K562 (cell line): ENCODE results near the gene MGST2. TPM values are rescaled to one million over a fixed set of nuclear protein-coding genes. Genes with fewer than 3 reads are reported as not detected.

Experiments used
- ATAC-seq: fragments of 200-7000 bp; cut with Tn5 transposase; 3 replicates; pipeline ENCODE4 v1.9.1; 2020; ENCODE audit warnings: moderate library complexity
- BruUV-seq: library from RNA; stranded (reverse); fragments of 400-500 nt; replicated peaks from 2 replicates; lab custom pipeline; 2021; lab: Mats Ljungman, UMichigan
- CTCF ChIA-PET: fragments of 300-600 bp; formaldehyde crosslinking; extraction: SDS; loops from one replicate; lab custom pipeline; 2021; ENCODE audit warnings: low intra/inter-chr PET ratio; lab: Yijun Ruan, JAX
- POLR2A ChIA-PET: fragments of 300-600, 350-650 bp; sonication (Branson Sonifier 250); formaldehyde crosslinking; extraction: SDS; loops from one replicate; lab custom pipeline; 2021; ENCODE audit warnings: antibody characterized with exemption, inconsistent platforms; lab: Yijun Ruan, JAX
- DNase-seq, 4 experiments: peaks; one replicate each; pipeline versions ENCODE4 v3.0.0 to v3.0.0-alpha.2; 2011 to 2018; ENCODE audit warnings: low spot score in 3 of 4, mixed read lengths in 3 of 4; ENCODE audit errors: extremely low read depth in 1 of 4
- FAIRE-seq: peaks from 2 replicates; lab custom pipeline; 2011; peaks lifted over from hg19 to GRCh38; lab: Jason Lieb, UNC
- H2AFZ ChIP-seq: 2 replicates; pipeline ENCODE4 v1.6.0; 2011; ENCODE audit warnings: low read depth, low read length, control low read depth, inconsistent platforms
- H3K27ac ChIP-seq: fragments of 200-600 bp; 3 replicates; pipeline ENCODE4 v1.8.0; 2011; ENCODE audit warnings: low read depth, mild to moderate bottlenecking, control low read depth, inconsistent platforms, low read length, moderate library complexity, mixed read lengths; ENCODE audit errors: extremely low read depth
- H3K27me3 ChIP-seq, 2 experiments: fragments of 300-600 bp in 1 of 2; 2 replicates in 1 of 2; 3 replicates in 1 of 2; pipeline versions ENCODE4 v1.6.0 to v1.8.0; 2011; ENCODE audit warnings: inconsistent platforms in 2 of 2, low read length in 2 of 2, mild to moderate bottlenecking in 1 of 2, mixed read lengths in 1 of 2, moderate library complexity in 1 of 2; ENCODE audit not compliant: control insufficient read depth in 2 of 2, insufficient read depth in 2 of 2
- H3K36me3 ChIP-seq: fragments of 300-600 bp; 3 replicates; pipeline ENCODE4 v1.8.0; 2011; ENCODE audit warnings: mild to moderate bottlenecking, low read length, inconsistent platforms; ENCODE audit not compliant: control insufficient read depth, insufficient read depth
- H3K4me1 ChIP-seq, 2 experiments: fragments of 200-600 bp in 1 of 2; replicated peaks in 1 of 2; 2 replicates in 1 of 2; 3 replicates in 1 of 2; pipeline versions ENCODE4 v1.5.1 to v1.8.0; 2011; ENCODE audit warnings: inconsistent platforms in 2 of 2, low read length in 2 of 2, mild to moderate bottlenecking in 1 of 2, mixed read lengths in 1 of 2, moderate library complexity in 1 of 2; ENCODE audit not compliant: control insufficient read depth in 2 of 2, insufficient read depth in 2 of 2
- H3K4me2 ChIP-seq: 2 replicates; pipeline ENCODE4 v1.6.1; 2011; ENCODE audit warnings: low read length, control low read depth, inconsistent platforms, mixed read lengths; ENCODE audit not compliant: insufficient read depth
- H3K4me3 ChIP-seq: fragments of 200-600 bp; sonication (generic), shearing (Covaris generic); 2 replicates; pipeline ENCODE4 v1.5.1; 2016; ENCODE audit warnings: control low read depth, inconsistent platforms
- H3K79me2 ChIP-seq: fragments of 200-600 bp; 3 replicates; pipeline ENCODE4 v1.8.0; 2011; ENCODE audit warnings: low read length, inconsistent platforms; ENCODE audit not compliant: control insufficient read depth, insufficient read depth
- H3K9ac ChIP-seq, 2 experiments: 2 replicates each; pipeline versions ENCODE4 v1.6.0 to v1.6.1; 2011; ENCODE audit warnings: low read depth in 2 of 2, low read length in 2 of 2, control low read depth in 1 of 2, inconsistent platforms in 1 of 2, mild to moderate bottlenecking in 1 of 2, mixed read lengths in 1 of 2; ENCODE audit not compliant: insufficient read depth in 1 of 2
- H3K9me1 ChIP-seq: one replicate; pipeline ENCODE4 v1.6.0; 2011; ENCODE audit warnings: inconsistent platforms, mild to moderate bottlenecking, low read length, moderate library complexity; ENCODE audit not compliant: control insufficient read depth, insufficient read depth
- H3K9me3 ChIP-seq: replicated peaks from 2 replicates; pipeline ENCODE4 v1.5.1; 2011; ENCODE audit warnings: low read depth, low read length, inconsistent platforms; ENCODE audit not compliant: control insufficient read depth, insufficient read depth
- H4K20me1 ChIP-seq: replicated peaks from 2 replicates; pipeline ENCODE4 v1.6.1; 2011; ENCODE audit warnings: low read length, inconsistent platforms, mixed read lengths; ENCODE audit not compliant: control insufficient read depth, insufficient read depth
- KLF10 ChIP-seq: fragments of 250-450 bp; sonication (Bioruptor Pico); IDR thresholded peaks from 2 replicates; pipeline ENCODE4 v1.6.1; 2021; ENCODE audit warnings: matching md5 sums
- MCM2 ChIP-seq: fragments of 450-650 bp; IDR thresholded peaks from 2 replicates; pipeline ENCODE4 v1.6.1; 2017; ENCODE audit warnings: low read depth, mild to moderate bottlenecking
- NFE2L1 ChIP-seq: fragments of 450-650 bp; IDR thresholded peaks from 2 replicates; pipeline ENCODE4 v1.6.1; 2016; ENCODE audit warnings: missing genetic modification characterization, low read depth, mild to moderate bottlenecking, missing compliant biosample characterization, moderate library complexity, borderline replicate concordance
- ZBTB43 ChIP-seq: sonication (generic); formaldehyde crosslinking; IDR thresholded peaks from 2 replicates; pipeline ENCODE4 v1.8.0; 2023; ENCODE audit warnings: mild to moderate bottlenecking, missing genetic modification reagents
- WGBS: fragments of 100-300 bp; shearing (Covaris generic); methylation state at CpG from one replicate; pipeline ENCODE4 v1.1.6; 2016; ENCODE audit warnings: low coverage, mixed read lengths; ENCODE audit not compliant: insufficient coverage; ENCODE audit errors: missing lambda C conversion rate; 5-methylcytosine and 5-hydroxymethylcytosine counted together
- in situ Hi-C: fragments of 300-500 bp; cut with MboI; formaldehyde crosslinking; loops from 4 replicates; pipeline ENCODE4 v1.15.0; 2018; ENCODE audit warnings: inconsistent platforms, mixed read lengths
- intact Hi-C: fragments of 100-400 bp; cut with micrococcal nuclease; formaldehyde crosslinking; loops from 2 replicates; pipeline ENCODE4 v1.14.2; 2022
- polyA plus RNA-seq, 8 experiments: library from polyadenylated mRNA; depleted of rRNA in 4 of 8; stranded (reverse) in 5 of 8; unstranded in 3 of 8; fragments of >200 nt; fragmentation: Nextera tagmentation in 2 of 8; fragmentation: Illumina TruSeq in 1 of 8; extraction: Ambion mirVana in 2 of 8; extraction: Trizol in 1 of 8; gene quantifications; 2 replicates each; pipeline versions ENCODE4 v1.2.1 to v1.2.3, GENCODE V29; 2011 to 2014; ENCODE audit warnings: inconsistent platforms in 1 of 8, missing spikeins in 1 of 8
- total RNA-seq, 7 experiments: library from RNA; depleted of rRNA in 6 of 7; stranded (reverse); fragments of >200 nt in 6 of 7; fragmentation: Illumina TruSeq in 2 of 7; extraction: Trizol in 2 of 7; gene quantifications; 2 replicates each; pipeline versions ENCODE4 v1.2.1 to v1.2.3, GENCODE V29; 2011 to 2021; ENCODE audit warnings: low replicate concordance in 1 of 7

Gene MGST2
- total and polyA plus RNA-seq, 9 of the 15 experiments (the other 6 are each of a cell fraction or from before 2014, with no cell fraction given), result 38.7 to 115 (median 84.6) TPM

GRCh38 chr4:139643042-139643895, 22.4 kb upstream of the MGST2 start:
- in situ Hi-C loops, result no loop called here
- Histone ChIP-seq H3K4me1 (no peaks in the 10 kb centered on the region), H3K4me3 (no peak overlapping the region), H3K9me1 (peaks cover 3% of the 10 kb centered on the region), H3K79me2 (no peaks in the 10 kb centered on the region), H3K4me2 (no peak overlapping the region), H3K36me3 (no peaks in the 10 kb centered on the region), H2AFZ (no peak overlapping the region), H3K9ac (no peak overlapping the region), H4K20me1 (no peaks in the 10 kb centered on the region), H3K27ac (no peak overlapping the region), H3K9me3 (no peaks in the 10 kb centered on the region; the same call in 1 of the 2 replicates), H3K27me3 (peaks cover 4 to 20% of the 10 kb centered on the region in 2 experiments; a peak in 3 of 5 replicates)
- CTCF ChIA-PET, result no interaction called here
- no peak for DNase-seq
- FAIRE-seq, result no peak
- intact Hi-C loops, result loop anchor here (10.0 kb wide), 1 partner anchor 608 kb away; no protein-coding TSS in a partner anchor
- no peak for ATAC-seq
- BruUV-seq, result no TSS peak
- no peak for TF ChIP-seq MCM2
- no peak for TF ChIP-seq NFE2L1 (tag)
- no peak for TF ChIP-seq ZBTB43 (CRISPR knock-in tag)
- TF ChIP-seq KLF10 (CRISPR knock-in tag), result no peak
- POLR2A ChIA-PET, result interaction anchor here (0.6 to 1.3 kb wide), 2 partner anchors 14 to 613 kb away, joined by 3 to 5 read pairs; no protein-coding TSS in a partner anchor
- WGBS, result 2% methylated on average over 11 of the region's 11 CpGs
